HG03521 (cell line): Measurements from ENCODE around the gene CCDC192.
A peak's percentile ranks its signal among the peaks of the same experiment; 100 is the strongest.
"Not testable (repeated sequence)": the region's sequence is repeated elsewhere in the genome, so short reads cannot be mapped to it uniquely, and the experiment has no call there.

ENCODE experiments used
- ATAC-seq: cut with Tn5 transposase; IDR thresholded peaks from one replicate; pipeline ENCODE4 v1.9.1; 2021; ENCODE audit warnings: mild to moderate bottlenecking, moderate library complexity; ENCODE audit not compliant: unreplicated experiment

Gene CCDC192

DNA sequence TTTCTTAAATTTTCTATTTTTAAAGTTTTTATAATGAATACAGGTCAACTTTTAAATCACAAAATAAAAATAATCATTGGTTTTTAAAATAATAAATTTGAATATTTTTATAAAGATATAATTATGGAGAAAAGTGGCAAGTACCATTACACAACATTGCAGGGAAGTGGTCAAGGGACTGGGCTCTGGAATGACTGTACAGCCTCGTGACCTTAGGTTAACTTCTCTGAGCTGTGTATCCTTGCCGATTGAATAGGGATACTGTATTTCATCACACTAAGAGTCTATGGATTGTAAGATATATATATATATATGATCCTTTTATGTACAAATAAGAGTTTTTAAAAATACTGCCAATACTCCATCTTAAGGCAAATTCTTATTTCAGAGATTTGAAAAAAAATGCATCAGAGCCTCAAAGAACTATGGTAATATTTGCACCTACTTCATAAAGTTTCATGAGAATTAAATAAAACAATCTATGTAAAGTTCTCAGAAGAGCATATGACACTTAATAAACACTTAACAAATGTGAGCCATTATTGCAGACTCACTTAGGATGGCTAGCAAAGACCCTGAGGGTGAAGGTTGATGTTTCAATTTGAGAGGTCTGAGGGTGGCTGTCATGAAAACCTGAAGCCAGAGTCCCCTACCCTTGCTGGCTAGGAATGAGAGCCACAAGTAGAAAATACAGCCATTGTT, 136.5 kb downstream of the CCDC192 start:
- peak; percentile 21 for ATAC-seq

DNA sequence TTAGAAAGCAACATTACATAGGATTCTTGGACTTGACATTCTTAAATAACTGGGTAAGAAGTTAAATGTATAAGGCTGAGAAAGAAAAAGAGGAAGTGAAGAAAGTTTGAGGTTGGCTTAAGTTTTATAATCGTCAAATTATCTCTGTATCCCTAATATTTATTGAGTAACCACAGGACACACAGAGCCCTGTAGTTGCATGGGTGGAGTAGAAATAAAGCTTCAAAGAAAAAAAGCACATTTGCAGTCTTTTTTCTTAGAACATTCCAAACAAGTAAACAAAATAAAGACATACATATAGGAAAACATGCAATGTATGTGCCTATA, 137.0 kb downstream of the CCDC192 start:
- peak; percentile 61 for ATAC-seq

DNA sequence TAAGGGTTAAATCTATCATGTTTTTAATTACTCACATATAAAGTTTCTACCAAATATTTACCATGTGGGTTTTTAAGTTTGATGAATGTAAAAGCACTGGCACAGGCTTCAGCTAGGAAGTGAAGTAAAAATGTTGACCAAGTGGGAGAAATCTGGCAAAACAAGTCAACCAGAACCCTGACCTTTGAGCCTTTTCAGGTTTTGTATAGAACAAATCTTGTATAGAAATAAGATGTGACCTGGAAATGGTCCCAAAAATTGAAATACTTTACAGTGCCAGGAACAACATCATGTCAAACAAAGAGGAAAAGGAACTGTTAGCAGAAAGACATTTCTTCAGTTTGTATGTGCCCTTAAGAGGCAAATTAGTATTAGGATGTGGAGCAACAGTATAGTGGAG, 137.6 kb downstream of the CCDC192 start:
- ATAC-seq = no peak

DNA sequence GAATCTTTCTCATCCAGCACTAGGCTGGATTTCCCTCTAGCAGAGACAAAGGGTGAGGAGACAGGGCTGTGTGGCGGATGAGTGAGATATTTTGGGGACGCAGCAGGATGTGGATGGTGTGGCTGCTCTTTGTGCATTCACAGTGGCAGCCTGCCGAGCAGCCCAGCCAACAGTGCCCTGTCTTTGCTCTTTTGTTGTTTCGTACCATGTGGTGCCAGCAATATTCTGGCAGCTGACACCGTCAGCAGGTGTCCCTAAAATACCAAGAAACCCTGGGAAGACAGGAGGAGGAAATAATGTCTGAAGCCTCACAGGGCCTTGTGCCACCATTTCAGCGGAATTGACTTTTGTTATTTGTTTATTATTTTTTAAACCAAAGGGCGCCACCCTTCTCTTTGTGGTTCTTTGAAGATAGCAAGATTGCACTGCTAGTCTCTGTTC, 141.4 kb downstream of the CCDC192 start:
- no peak for ATAC-seq

DNA sequence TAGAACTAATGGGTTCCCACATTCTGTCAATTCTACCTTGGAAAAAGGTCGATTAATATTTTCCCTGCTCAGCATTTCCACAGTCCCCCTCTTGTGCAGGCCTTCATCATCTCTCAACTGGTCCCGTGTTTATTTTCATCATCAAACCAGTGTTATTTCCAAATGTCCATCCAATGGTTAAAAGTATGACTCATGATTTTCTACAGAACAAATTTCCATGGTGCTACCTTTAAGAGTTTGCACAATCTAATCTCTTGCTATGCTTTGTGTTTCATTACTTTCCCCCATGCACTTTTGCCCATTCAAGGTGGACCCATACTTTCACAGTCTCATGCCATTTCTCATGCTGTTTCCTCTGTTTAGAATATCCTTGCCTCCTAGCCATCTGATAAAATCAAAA, 143.7 kb downstream of the CCDC192 start:
- ATAC-seq = no peak

DNA sequence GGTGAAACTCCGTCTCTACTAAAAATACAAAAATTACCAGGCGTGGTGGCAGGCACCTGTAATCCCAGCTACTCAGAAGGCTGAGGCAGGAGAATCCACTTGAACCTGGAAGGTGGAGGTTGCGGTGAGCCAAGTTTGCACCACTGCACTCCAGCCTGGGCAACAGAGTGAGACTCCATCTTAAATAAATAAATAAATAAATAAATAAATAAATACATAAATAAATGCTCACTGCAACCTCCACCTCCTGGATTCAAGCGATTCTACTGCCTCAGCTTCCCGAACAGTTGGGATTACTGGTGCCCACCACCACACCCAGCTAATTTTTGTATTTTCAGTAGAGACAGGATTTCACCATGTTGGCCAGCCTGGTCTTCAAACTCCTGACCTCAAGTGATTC, 144.4 kb downstream of the CCDC192 start:
- not testable (repeated sequence) for ATAC-seq

DNA sequence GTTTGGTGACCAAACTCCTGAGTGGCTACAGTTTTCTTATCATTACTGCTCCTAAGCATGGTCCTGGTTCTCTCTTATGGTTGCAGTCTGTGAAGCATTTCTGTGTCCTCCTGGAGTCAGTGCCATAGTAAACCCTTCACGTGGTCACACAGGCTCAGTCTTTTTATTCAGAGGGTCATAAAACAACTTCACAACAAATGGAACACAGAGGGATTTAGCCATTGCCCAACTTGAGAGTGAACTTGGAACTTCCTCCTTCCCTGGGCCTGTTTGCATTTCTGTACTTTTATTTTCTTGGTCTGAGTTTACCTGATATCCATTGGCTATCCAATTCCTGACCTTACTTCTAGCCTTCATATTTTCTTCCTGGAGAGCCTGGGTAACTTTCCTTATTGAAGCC, 144.9 kb downstream of the CCDC192 start:
- ATAC-seq = no peak

DNA sequence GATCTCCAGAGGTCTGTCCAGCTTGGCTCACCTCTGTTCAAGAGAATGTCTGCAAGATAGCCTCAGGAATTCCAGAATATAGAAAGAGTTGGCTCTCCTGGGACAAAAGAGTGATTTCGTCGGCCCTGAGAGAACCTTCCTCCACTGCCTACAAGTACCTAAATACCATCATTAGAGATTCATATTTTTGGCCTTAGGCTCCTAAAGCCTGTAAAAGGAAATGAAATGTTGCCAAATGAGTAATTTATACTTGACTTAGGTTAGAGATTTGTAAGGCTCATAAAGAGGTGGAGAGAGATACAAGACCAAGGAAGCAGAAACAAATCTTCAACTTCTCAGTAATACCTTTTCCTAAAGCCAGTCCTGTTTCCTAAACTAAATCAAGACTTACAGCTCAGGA, 146.2 kb downstream of the CCDC192 start:
- no peak for ATAC-seq

DNA sequence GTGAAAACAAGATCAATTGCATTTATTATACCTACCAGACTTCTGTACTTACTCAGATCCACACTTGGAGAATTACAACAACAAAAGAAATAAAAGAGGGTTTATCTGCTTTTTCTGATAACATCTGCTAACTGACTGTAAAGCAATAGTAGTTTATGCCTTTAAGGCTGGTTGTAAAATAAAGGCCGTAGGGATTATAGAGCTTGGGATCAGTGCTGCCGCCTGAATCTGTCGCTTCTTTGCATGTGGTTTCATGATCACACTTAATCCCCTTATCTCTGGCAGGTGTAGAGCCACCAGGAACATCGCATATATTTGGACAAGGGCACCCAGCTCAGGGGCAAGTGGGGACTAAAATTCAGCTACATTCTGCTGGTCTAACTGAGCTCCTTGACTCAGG, 146.7 kb downstream of the CCDC192 start:
- ATAC-seq = no peak

DNA sequence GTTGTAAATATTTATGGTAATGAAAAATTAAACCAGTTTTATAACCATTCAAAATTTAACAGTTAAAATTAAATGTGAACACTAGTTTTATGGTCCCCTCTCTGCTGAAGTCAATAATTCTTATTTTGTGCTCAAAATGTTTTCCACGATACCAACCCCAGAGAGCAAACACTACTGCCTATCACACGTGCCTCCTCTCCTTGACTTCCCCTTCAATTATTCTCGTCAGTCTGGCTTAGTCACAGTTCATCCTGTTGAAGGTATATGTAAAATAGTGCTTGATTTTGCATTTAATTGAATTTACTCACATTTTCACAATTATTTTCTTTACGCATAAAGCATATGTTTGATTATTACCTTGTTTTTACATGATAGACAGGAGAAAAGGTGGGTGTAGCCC, 148.8 kb downstream of the CCDC192 start:
- ATAC-seq = no peak

DNA sequence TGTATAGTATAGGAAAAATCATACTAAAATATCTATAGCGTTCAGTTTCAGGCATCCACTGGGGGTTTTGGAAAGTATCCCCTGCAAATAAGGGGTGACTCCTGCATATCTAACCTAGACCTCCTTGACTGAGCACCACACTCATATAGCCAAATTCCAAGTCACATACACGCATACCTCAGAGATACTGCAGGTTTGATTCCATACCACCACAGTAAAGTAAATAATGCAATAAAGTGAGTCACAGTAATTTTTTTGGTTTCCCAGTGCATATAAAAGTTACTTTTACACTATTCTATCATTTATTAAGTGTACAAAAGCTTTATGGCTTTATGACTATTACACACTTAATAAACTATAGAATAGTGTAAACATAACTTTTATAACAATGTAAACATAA, 151.3 kb downstream of the CCDC192 start:
- ATAC-seq = no peak

DNA sequence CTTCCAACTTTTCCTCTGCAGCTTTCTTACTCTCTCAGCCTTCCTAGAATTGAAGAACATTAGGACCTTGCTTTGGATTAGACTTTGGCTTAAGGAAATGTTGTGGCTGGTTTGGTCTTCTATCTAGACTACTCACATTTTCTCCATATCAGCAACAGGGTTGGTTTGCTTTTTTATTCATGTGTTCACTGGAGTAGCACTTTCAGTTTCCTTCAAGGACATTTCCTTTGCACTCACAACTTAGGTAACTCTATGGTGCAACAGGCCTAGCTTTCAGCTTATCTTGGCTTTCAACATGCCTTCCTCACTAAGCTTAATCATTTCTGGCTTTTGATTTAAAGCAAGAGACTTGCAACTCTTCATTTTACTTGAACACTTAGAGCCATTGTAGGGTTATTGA, 153.1 kb downstream of the CCDC192 start:
- ATAC-seq = no peak

DNA sequence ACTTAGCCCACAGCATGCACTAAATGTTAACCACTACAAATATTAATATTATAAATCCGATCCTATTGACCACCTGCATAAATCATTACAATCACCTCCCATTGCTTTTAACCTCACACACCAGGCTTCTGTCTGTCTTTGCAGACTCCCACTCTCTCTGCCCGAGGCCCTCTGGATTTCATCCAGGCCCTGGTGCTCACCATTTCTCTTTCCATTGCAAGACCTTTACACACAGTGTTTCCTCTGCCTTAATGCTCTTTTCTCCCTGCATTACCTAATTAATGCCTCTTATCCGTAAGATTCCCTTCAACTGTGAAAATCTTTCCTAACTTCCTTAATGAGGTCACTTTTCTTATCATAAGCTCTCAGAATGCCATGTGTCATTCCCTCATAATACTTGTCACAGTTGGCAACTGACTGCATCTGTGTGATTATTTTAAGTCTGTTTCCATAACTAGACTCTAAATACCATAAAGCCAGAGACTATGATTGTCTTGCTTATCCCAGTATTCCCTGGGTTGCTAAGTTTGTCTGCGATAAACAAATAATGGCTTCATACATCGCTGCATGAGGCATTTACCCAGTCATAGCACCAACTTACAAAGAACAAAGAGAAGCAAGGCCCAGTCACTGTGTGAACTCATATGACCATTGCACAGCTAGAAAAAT, 155.1 kb downstream of the CCDC192 start:
- ATAC-seq = no peak

DNA sequence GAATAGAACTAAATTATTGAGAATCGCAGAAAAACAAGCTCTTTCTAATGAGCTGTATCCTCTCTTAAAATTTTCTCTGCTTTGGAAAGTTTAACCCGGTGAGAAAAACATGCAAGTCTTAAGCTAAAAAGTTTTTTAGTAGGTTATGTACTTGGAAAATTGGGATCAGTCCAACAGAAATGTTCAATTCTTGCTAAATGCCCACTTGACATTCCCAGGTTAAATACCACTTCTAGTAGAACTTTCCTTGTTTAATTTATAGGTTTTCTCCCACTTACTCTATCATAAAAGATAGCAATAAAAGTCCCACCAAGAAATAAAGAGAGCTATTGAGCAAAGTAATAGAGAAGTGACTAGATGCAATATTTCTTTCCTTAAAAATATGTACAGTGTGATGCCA, 157.1 kb downstream of the CCDC192 start:
- no peak for ATAC-seq

DNA sequence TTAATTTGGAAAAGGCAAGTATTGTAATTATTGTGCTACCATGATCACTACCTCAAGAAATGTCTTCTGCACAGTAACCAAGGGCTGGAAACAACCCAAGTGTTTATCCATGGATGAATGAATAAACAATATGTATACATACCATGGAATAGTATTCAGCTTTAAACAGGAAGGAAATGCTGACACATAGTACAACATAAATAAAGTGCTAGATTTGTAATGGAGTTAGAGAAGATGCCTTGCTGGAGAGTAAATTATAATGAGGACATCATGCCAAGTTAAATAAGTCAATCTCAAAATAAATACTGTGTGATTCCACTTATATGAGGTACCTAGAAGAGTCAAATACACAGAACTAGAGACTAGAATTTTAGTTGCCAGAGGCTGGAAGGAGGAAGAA, 160.0 kb downstream of the CCDC192 start:
- ATAC-seq = no peak

DNA sequence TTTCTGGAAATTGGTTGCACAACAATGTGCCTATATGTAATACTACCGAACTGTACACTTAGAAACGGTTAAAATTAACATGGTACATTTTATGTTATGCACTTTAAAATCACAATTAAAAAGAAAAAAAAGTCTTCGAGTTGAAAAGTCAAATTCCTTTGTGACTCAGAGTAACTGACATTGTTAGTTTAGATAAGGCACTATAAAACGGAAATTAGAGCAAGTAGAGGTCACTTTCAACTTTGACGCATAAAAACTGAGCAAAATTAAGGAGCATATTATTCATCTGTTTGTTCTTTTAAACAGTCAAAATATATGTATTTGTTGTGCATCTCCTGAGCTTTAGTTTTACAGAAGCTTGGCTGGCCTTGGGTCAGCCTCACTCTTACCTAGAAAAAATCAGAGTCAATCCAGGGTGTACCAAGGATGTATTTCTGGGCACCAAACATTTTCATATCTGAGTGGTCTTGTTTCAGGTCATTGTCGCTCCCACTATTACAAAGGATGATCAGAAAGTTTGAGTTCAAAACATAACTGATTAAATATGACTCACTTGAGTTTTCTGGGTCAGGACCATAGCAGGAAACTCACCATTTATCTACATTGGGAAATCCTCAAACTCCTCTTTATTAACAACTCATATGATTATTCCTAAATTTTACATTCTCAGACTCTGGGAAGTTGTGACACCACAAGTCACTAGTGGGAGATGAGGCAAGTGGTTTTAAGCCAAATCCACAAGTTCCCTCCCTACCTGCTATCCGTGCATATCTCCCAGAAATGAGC, 160.6 kb downstream of the CCDC192 start:
- no peak for ATAC-seq

DNA sequence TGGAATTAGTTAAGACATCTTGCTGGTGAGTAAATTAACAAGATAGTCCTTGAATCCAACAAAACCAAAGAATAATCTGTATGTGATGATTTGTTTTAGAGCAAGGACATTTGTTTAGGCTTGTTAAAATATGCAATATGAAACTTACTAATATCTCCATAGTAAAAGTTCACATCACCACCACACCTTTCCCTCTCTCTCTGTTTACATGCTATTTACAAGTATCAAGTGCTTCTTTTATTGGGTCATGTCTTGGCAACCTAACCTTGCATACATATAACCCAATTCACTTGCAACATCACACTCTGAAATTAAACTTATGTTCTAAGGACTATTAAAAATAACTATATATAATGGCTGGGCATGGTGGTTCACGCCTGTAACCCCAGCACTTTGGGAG, 161.3 kb downstream of the CCDC192 start:
- no peak for ATAC-seq

DNA sequence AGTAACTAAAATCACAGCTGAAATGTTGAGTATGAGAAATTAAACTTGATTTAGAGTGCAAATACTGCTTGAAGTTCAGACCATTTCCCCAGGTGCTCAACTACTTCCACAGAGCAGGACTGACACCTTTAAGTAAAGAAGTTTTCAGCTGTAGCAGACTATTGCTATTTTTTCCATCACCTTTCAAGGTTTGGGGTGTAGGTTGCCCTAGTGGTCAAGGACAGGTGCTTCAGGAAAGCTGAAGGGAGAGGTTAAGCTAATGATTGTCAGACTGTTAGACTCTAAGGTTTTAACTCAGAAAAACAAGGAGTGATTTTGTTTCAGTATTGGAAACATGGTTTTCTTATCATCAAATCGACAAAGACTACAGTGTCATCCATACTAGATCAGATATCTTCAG, 162.1 kb downstream of the CCDC192 start:
- no peak for ATAC-seq

DNA sequence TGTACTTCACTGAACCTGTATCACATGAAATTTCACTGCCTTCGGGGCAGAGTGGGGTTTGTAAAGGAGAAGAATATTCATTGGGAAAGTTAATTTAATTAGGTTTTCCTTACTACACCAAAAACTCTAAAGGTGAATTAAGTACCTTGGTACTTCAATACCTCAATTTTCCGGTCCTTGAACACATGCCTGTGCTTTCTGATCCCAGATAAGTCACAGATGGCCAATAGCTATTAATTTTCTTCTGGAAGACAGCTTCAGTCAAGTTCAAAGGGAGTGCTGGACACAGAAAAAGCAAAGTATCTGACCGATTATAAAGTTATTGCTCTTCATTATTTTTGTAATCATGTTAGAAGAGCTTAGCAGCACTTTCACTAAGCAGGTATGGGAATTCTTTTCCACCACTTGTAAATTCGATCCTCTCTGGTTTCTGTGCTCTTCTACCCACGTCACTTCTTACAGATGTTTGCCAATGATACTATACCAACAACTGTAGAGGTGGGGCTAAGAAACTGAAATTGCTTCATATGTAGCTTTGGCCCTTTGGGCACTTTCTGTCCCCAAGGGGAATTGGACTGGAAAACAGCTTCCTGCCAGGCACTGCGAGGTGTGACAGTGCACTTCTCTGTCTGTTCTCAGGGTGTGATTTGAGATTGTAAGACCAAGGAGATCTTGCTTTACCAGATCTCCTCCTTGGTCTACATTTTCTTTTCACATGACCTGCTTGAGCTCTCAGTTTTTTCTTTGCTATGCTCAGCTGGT, 164.0 kb downstream of the CCDC192 start:
- ATAC-seq = no peak

DNA sequence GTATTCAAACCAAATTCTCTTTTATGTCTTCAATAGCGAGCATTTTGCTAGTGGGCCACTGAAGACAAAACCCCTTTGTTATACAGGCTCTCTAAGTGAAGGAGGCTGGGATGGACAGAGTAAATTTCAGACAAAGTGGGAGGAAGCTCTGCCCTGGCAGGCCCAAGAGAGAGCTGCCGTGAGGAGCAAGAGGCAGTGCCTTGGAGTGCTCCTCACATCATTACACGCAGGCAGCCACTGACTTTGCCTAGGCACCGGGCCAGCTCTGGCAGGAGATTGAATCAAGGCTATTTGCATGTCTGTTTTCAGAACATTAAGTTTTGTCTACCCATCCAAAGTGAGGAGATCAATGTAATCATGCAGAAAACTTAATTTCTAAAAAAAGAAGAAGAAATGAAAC, 167.7 kb downstream of the CCDC192 start:
- ATAC-seq = peak; percentile 47

DNA sequence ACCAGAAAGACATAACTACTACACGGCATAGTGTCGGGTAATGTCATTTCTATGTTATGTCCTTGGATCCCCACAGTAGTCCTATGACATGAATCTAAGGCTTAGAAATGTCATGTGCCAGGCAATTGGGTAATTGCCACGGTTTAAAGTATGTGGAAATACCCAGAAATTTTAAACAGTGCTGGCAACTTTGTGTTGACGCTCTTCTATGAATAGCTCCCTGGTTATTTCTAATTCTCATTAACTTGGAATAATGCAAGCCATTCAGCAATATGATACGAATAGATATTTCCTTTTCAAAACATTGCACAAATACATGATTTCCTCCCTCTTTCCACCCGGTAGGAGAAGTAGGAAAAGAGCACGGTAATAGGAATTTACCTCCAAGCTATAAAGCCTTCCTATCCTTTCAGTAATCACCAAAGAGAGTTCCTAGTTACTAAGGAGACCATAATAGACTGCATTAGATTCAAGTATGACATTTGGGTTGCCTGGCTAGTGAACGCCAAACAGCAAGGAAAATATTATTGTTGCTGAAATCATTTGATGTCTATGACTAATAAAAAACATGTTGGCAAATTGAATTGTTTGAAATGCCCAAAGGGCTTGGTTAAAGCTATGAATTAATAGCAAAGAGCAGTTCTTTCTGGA, 168.4 kb downstream of the CCDC192 start:
- no peak for ATAC-seq
